Ovary (tissue), 9 donors: ENCODE measurements around the gene BMERB1. TPM values are rescaled to one million over a fixed set of nuclear protein-coding genes. Genes with fewer than 3 reads are reported as not detected.

Experiments used
- DNase-seq, 5 donors: peaks; one replicate each; pipeline ENCODE4 v3.0.0-alpha.2; 2019 to 2020
- H3K27ac ChIP-seq, 2 donors: fragments of 200-600 bp; one replicate each; pipeline versions ENCODE4 v1.5.1 to v1.8.0; 2019 to 2022
- H3K27me3 ChIP-seq: fragments of 200-600 bp; one replicate; pipeline ENCODE4 v1.8.0; 2022
- H3K36me3 ChIP-seq: fragments of 200-600 bp; sonication (generic); one replicate; pipeline ENCODE4 v1.5.1; 2019
- H3K4me1 ChIP-seq: one replicate; pipeline ENCODE4 v1.8.1; 2013; ENCODE audit warnings: mild to moderate bottlenecking, moderate library complexity; ENCODE audit not compliant: insufficient read depth
- H3K4me3 ChIP-seq: fragments of 200-600 bp; sonication (generic); one replicate; pipeline ENCODE4 v1.5.1; 2017
- H3K9me3 ChIP-seq, 2 donors: fragments of 200-600 bp in 1 of 2; sonication (generic) in 1 of 2; one replicate each; pipeline versions ENCODE4 v1.5.1 to v1.8.1; 2013 to 2019; ENCODE audit warnings: mild to moderate bottlenecking in 1 of 2, moderate library complexity in 1 of 2
- CTCF ChIP-seq, 3 donors: fragments of 450-650 bp in 2 of 3; fragments of 200-600 bp in 1 of 3; IDR thresholded peaks; one replicate each; pipeline versions ENCODE4 v1.5.1 to v1.8.0; 2016 to 2022; ENCODE audit warnings: antibody characterized with exemption in 3 of 3, mild to moderate bottlenecking in 1 of 3
- EP300 ChIP-seq: sonication (generic); formaldehyde crosslinking; IDR thresholded peaks from one replicate; pipeline ENCODE4 v1.6.1; 2017; ENCODE audit warnings: antibody characterized with exemption
- POLR2A ChIP-seq: fragments of 450-650 bp; IDR thresholded peaks from one replicate; pipeline ENCODE4 v1.6.1; 2017; ENCODE audit warnings: antibody characterized with exemption, mild to moderate bottlenecking, moderate library complexity
- WGBS, 3 donors: extraction: QIAGEN DNeasy Blood & Tissue Kit in 1 of 3; methylation state at CpG; one replicate each; pipeline versions ENCODE4 v1.1.5 to v1.1.7; 2013 to 2017; 5-methylcytosine and 5-hydroxymethylcytosine counted together
- intact Hi-C, 4 donors: fragments of 100-400 bp; cut with DNase I; formaldehyde crosslinking; loops; one replicate each; pipeline versions ENCODE4 v1.11.0 to v1.15.1; 2022 to 2023
- polyA plus RNA-seq, 2 donors: library from polyadenylated mRNA; stranded (reverse); fragments of 200-250 nt in 1 of 2; fragments of 350-450 nt in 1 of 2; fragmentation: Illumina TruSeq in 1 of 2; extraction: RNeasy Lipid Tissue Mini Kit (QIAGEN cat#74804) in 1 of 2; gene quantifications; one replicate each; pipeline ENCODE4 v1.2.3, GENCODE V29; 2013 to 2014
- total RNA-seq, 7 donors: library from RNA; depleted of rRNA in 2 of 7; stranded (reverse); fragments of >200 nt in 2 of 7; fragmentation: NEBNext Ultra II Directional in 3 of 7; extraction: Animal tissue kit (Norgen Biotek cat#: 25700) in 3 of 7; gene quantifications; one replicate each; pipeline versions ENCODE4 v1.1.0 to v1.2.4, GENCODE V29; 2016 to 2023
- donor health status: DM: no; HTN: no; CAD: no; lungs with moderate emphysema.
- donor health status: DM: no; HTN: no; CAD: no.
- donor health status: Bipolar disorder and iron deficiency.
- donor health status: DM: yes; HTN: yes; CAD: no.
- donor health status: DM: no; HTN: no; CAD: no.
- donor health status: DM: yes; HTN: yes; CAD: no.

Gene BMERB1
- total and polyA plus RNA-seq, 9 donors: 22.6 to 77.5 (median 65.2) TPM

GRCh38 chr16:15607700-15608396, 173.5 kb downstream of the BMERB1 start:
- Histone ChIP-seq H3K36me3 (no peaks in the 10 kb centered on the region), H3K27me3 (no peaks in the 10 kb centered on the region), H3K4me1 (no peaks in the 10 kb centered on the region), H3K4me3 (no peak overlapping the region), H3K9me3 (no peaks in the 10 kb centered on the region), H3K27ac (no peak overlapping the region)
- DNase-seq: peak in 4 of 5 donors; percentile 41 to 63 (median 47)
- intact Hi-C loops: no loop called here
- TF ChIP-seq EP300: no peak
- TF ChIP-seq POLR2A: no peak
- TF ChIP-seq CTCF (IDR thresholded peaks at IDR 0.05): no peak
- WGBS, 3 donors: 63 to 68% (median 67%) methylated on average over 13 of the region's 13 CpGs

GRCh38 chr16:15608398-15609285, 174.3 kb downstream of the BMERB1 start:
- no peaks in the 10 kb centered on the region for H3K9me3 ChIP-seq
- H3K27ac ChIP-seq: no peak overlapping the region
- 83 to 87% (median 83%) methylated on average over 19 of the region's 19 CpGs for WGBS, 3 donors
- TF ChIP-seq CTCF (IDR thresholded peaks at IDR 0.05) (no peak), EP300 (no peak), POLR2A (no peak)
- H3K36me3 ChIP-seq: no peaks in the 10 kb centered on the region
- no peak overlapping the region for H3K4me3 ChIP-seq
- no peaks in the 10 kb centered on the region for H3K4me1 ChIP-seq
- no peaks in the 10 kb centered on the region for H3K27me3 ChIP-seq
- intact Hi-C loops: no loop called here
- no peak for DNase-seq

GRCh38 chr16:15609286-15609649, 174.9 kb downstream of the BMERB1 start:
- DNase-seq: no peak
- WGBS, 3 donors: 92 to 94% (median 93%) methylated on average over 6 of the region's 6 CpGs
- H3K4me3 ChIP-seq: no peak overlapping the region
- intact Hi-C loops: no loop called here
- no peaks in the 10 kb centered on the region for H3K36me3 ChIP-seq
- no peaks in the 10 kb centered on the region for H3K4me1 ChIP-seq
- no peaks in the 10 kb centered on the region for H3K9me3 ChIP-seq
- TF ChIP-seq EP300 (no peak), CTCF (IDR thresholded peaks at IDR 0.05) (no peak), POLR2A (no peak)
- no peaks in the 10 kb centered on the region for H3K27me3 ChIP-seq
- no peak overlapping the region for H3K27ac ChIP-seq

GRCh38 chr16:15610369-15610871, 176.0 kb downstream of the BMERB1 start:
- H3K9me3 ChIP-seq: no peaks in the 10 kb centered on the region
- TF ChIP-seq CTCF (IDR thresholded peaks at IDR 0.05) (no peak), POLR2A (no peak), EP300 (no peak)
- no peak for DNase-seq
- no peak overlapping the region for H3K4me3 ChIP-seq
- H3K27me3 ChIP-seq: no peaks in the 10 kb centered on the region
- WGBS, 3 donors: 93 to 95% (median 95%) methylated on average over 10 of the region's 10 CpGs
- H3K36me3 ChIP-seq: no peaks in the 10 kb centered on the region
- H3K4me1 ChIP-seq: no peaks in the 10 kb centered on the region
- intact Hi-C loops: no loop called here
- H3K27ac ChIP-seq: no peak overlapping the region
